ENCODE results near the gene RGS14.
"Not testable (repeated sequence)": the region's sequence is repeated elsewhere in the genome, so short reads cannot be mapped to it uniquely, and the experiment has no call there.

Gene RGS14

DNA sequence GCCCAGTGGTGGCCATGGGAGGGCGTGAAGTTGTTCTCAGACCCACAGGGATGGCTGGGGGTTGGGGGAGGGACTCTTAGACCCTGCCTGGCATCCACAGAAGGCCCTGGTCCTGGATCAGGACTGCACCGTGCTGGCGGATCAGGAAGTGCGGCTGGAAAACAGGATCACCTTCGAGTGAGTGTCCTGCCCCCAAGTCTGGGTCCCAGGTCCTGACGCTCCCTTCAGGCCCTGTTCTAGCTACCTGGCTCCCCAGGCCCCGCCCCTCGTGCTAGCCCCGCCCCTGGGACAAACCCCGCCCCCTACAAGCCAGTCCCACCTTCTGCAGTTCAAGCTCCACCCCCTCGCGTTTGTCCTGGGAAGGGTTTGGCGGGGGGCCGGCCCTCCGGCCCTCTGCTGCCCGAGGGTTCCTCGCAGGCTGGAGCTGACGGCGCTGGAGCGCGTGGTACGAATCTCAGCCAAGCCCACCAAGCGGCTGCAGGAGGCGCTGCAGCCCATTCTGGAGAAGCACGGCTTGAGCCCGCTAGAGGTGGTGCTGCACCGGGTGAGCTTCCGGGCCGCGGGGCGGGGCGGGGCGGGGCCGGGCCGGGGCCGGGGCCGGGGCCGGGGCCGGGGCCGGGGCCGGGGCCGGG is 12.9 kb downstream of the RGS14 start:
- DNase-seq (ENCODE audit: low read depth), result no peak
- TF ChIP-seq, protein P1, sequence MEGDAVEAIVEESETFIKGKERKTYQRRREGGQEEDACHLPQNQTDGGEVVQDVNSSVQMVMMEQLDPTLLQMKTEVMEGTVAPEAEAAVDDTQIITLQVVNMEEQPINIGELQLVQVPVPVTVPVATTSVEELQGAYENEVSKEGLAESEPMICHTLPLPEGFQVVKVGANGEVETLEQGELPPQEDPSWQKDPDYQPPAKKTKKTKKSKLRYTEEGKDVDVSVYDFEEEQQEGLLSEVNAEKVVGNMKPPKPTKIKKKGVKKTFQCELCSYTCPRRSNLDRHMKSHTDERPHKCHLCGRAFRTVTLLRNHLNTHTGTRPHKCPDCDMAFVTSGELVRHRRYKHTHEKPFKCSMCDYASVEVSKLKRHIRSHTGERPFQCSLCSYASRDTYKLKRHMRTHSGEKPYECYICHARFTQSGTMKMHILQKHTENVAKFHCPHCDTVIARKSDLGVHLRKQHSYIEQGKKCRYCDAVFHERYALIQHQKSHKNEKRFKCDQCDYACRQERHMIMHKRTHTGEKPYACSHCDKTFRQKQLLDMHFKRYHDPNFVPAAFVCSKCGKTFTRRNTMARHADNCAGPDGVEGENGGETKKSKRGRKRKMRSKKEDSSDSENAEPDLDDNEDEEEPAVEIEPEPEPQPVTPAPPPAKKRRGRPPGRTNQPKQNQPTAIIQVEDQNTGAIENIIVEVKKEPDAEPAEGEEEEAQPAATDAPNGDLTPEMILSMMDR (IDR thresholded peaks at IDR 0.05; ENCODE audit: control insufficient read depth, insufficient read depth, low read depth, low read length, missing control alignments), result peak; percentile 52
- peak overlapping the region; percentile 43 for H3K4me3 ChIP-seq (ENCODE audit: control insufficient read depth, low read depth, low read length)

DNA sequence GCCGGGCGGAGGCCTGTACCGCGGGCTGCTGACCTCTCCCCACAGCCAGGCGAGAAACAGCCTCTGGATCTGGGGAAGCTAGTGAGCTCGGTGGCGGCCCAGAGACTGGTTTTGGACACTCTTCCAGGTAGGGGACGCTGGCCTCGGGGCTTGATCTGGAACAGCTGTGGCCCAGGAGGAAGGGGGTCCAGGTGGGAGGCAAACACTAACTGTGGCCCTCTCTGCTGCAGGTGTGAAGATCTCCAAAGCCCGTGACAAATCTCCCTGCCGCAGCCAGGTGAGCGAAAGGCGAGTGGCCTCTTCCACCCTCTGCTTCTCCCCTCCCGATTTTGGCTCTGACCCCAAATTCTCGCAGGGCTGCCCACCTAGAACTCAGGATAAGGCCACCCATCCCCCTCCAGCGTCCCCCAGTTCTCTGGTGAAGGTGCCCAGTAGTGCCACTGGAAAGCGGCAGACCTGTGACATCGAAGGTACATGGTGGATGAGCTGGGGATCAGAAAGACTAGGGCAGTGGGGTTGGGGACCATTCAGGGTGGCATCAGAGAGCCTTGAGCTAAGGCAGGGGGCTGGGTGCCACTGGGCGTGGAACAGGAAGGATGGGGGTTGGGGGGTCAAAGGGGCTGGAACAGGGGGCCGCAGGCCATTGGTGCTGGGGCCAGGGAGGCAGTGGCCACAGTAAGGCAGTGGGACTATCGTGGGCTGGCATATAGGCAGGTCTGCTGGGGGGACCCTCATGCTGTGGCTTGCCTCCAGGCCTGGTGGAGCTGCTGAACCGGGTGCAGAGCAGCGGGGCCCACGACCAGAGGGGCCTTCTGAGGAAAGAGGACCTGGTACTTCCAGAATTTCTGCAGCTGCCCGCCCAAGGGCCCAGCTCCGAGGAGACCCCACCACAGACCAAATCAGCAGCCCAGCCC is 13.7 kb downstream of the RGS14 start:
- peak overlapping the region; percentile 43 for H3K4me3 ChIP-seq (ENCODE audit: control insufficient read depth, low read depth, low read length)
- TF ChIP-seq, protein P1 (IDR thresholded peaks at IDR 0.05; ENCODE audit: control insufficient read depth, insufficient read depth, low read depth, low read length, missing control alignments), result no peak
- no peak for DNase-seq (ENCODE audit: low read depth)

DNA sequence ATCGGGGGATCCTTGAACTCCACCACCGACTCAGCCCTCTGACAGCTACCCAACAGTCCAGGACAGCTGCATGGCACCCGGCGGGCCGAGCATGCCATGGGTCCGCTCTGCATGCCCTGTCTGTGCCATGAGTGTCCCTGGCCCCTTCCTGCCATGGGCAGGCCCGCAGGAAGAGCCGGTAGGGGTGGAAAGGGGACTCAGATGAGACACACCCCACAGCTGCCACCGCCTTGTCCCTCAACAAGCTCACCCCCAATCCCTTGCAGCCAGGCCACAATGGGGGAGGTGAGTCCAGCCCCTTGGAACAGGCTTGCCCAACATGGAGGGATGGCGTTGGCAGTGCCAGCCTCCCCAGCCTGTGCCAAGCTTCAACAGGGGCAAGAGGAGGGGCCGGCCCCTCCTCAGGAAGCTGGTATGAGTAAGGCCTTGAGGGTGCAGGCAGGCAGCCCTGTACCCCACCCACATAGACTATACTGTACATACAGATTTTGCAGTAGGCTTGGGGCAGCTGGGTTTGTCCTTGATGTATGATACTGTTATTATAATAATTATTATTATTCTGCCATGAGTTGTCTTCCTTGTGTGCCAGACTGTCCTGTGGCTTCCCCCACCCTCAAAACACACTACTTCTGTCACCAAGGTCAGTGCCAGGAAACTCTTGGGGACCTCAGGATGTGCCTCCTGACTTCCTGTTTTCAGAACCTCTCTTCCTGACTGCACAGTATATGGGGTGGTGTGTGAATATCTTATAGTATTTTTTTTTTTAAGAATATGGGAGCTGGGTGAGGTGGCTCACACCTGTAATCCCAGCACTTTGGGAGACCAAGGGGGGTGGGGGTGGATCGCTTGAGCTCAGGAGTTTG is 14.5 kb downstream of the RGS14 start:
- no peak for DNase-seq (ENCODE audit: low read depth)
- no peak overlapping the region for H3K4me3 ChIP-seq (ENCODE audit: control insufficient read depth, low read depth, low read length)
- TF ChIP-seq, protein P1 (IDR thresholded peaks at IDR 0.05; ENCODE audit: control insufficient read depth, insufficient read depth, low read depth, low read length, missing control alignments), result no peak

DNA sequence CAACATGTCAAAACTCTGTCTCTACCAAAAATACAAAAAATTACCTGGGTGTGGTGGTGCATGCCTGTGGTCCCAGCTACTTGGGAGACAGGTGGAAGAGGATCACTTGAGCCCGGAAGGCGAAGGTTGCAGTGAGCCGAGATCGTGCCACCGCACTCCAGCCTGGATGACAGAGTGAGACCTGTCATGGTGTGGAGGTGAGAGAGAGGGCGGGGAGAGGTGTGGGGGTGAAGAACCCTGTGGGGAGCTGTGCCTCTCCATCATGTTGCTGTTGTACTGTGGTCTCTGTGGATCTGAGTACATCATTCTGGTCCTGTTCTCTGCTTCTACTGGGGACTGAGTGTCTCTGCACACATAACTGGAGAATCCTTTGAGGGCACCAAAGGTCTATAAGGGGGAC is 15.2 kb downstream of the RGS14 start:
- DNase-seq (ENCODE audit: low read depth), result no peak
- H3K4me3 ChIP-seq (ENCODE audit: control insufficient read depth, low read depth, low read length), result no peak overlapping the region
- TF ChIP-seq, protein P1 (IDR thresholded peaks at IDR 0.05; ENCODE audit: control insufficient read depth, insufficient read depth, low read depth, low read length, missing control alignments), result no peak

DNA sequence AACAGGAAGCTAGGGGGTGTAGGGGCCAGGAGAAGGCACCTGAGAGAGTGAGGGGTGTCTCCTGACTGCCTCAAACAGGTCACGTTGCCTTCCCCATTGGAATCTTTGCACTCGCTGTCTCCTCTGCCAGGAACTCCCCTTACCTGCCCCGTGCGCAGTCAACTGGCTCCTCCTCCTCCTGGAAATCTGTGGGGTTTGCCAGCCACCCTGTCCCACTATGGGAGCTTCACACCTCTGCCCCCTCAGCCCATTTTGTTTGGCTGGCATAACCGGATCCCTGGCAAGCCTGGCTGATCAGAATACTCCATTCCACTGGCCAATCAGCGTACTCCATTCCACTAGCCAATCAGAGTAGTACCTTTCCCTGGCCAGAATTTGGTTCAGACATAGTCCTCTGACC is 16.1 kb downstream of the RGS14 start:
- no peak for DNase-seq (ENCODE audit: low read depth)
- no peak overlapping the region for H3K4me3 ChIP-seq (ENCODE audit: control insufficient read depth, low read depth, low read length)
- TF ChIP-seq, protein P1 (IDR thresholded peaks at IDR 0.05; ENCODE audit: control insufficient read depth, insufficient read depth, low read depth, low read length, missing control alignments), result no peak

DNA sequence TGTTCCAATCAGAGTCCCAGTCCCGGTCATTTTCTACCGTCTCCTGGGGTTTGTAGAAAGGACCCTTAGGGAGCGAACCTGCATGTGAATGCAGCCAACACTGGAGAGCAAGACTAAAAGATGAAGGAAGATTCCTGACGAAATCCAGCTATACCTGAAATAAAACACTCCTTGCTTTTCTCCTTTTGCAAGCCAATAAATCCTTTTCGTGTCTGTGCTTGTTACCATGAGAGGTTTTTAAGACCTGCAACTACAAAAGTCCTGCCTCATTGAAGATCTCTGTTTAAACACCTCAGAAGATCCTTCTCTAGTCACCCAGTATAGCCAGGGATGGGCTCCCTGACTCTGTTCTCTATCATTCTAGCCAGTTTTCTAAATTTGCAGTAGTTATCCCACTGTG is 16.5 kb downstream of the RGS14 start:
- no peak overlapping the region for H3K4me3 ChIP-seq (ENCODE audit: control insufficient read depth, low read depth, low read length)
- TF ChIP-seq, protein P1 (IDR thresholded peaks at IDR 0.05; ENCODE audit: control insufficient read depth, insufficient read depth, low read depth, low read length, missing control alignments), result no peak
- DNase-seq (ENCODE audit: low read depth), result no peak

DNA sequence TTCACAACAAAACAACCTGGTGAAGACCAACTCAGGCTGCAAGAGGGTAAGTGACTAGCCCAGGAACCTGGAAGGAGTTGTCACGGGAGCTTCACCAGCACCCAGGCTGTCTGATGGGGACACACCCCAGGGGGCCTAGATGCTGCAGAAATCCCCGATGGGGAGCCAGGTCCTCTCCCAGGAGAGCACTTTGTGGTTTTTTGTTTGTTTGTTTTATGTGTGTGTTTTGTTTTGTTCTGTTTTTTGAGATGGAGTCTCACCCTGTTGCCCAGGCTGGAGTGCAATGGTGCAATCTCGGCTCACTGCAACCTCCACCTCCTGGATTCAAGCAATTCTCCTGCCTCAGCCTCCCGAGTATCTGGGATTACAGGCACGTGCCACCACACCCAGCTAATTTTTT is 17.8 kb downstream of the RGS14 start:
- H3K4me3 ChIP-seq (ENCODE audit: control insufficient read depth, low read depth, low read length); DNase-seq (ENCODE audit: low read depth): not testable (repeated sequence)

Data from AG09309 (cell line).